ENCODE data around the gene LRRK2.

- TF ChIP-seq CTCF (IDR thresholded peaks at IDR 0.05) (no peak), POLR2A (IDR thresholded peaks at IDR 0.05) (no peak), EP300 (IDR thresholded peaks at IDR 0.05) (no peak)
Measured at GRCh38 chr12:40330180-40330579, 105.4 kb downstream of the LRRK2 start.
